CD4-positive, alpha-beta T cell treated with Interleukin-15 for 4 hours (primary cell): ENCODE data around the gene MRPS33.
A peak's percentile ranks its signal among the peaks of the same experiment; 100 is the strongest.
"Not testable (repeated sequence)": the region's sequence is repeated elsewhere in the genome, so short reads cannot be mapped to it uniquely, and the experiment has no call there.

Experiments
- DNase-seq: peaks from one replicate; pipeline ENCODE4 v3.0.0-alpha.2; 2020; ENCODE audit warnings: low spot score

MRPS33 gene

GRCh38 chr7:141014524-141015395 lies at the start of gene MRPS33:
TSS of gene MRPS33 (minus strand) at chr7:141014952. CDS start at chr7:141010633, 4,319 bp downstream.
- DNase-seq: peak; percentile 96

- no peak for DNase-seq
These were observed 43.0 kb upstream of the MRPS33 start for GRCh38 chr7:141057788-141058187.

- DNase-seq: no peak
These were observed 40.4 kb upstream of the MRPS33 start for GRCh38 chr7:141055146-141055545.

GRCh38 chr7:141053626-141054025 lies 38.9 kb upstream of the MRPS33 start:
- peak; percentile 82 for DNase-seq

GRCh38 chr7:141045842-141046620 lies 31.3 kb upstream of the MRPS33 start:
- DNase-seq: no peak

- DNase-seq: no peak
These were observed 30.5 kb upstream of the MRPS33 start for GRCh38 chr7:141045126-141045841.

- DNase-seq: no peak
These were observed 28.9 kb upstream of the MRPS33 start for GRCh38 chr7:141043616-141044015.

- DNase-seq: no peak
These were observed 27.8 kb upstream of the MRPS33 start for GRCh38 chr7:141042222-141043193.

- no peak for DNase-seq
These were observed 24.6 kb upstream of the MRPS33 start for GRCh38 chr7:141039376-141039775.

GRCh38 chr7:141038100-141038499 lies 23.3 kb upstream of the MRPS33 start:
- not testable (repeated sequence) for DNase-seq

GRCh38 chr7:141032539-141033323 lies 18.0 kb upstream of the MRPS33 start:
- not testable (repeated sequence) for DNase-seq

GRCh38 chr7:141028767-141029166 lies 14.0 kb upstream of the MRPS33 start:
- no peak for DNase-seq

- DNase-seq: no peak
These were observed 12.3 kb upstream of the MRPS33 start for GRCh38 chr7:141027043-141027442.

- no peak for DNase-seq
These were observed 9.9 kb upstream of the MRPS33 start for GRCh38 chr7:141024668-141025067.

GRCh38 chr7:141023295-141023694 lies 8.5 kb upstream of the MRPS33 start:
- no peak for DNase-seq

- DNase-seq: no peak
These were observed 2.8 kb upstream of the MRPS33 start for GRCh38 chr7:141017555-141017954.

- no peak for DNase-seq
These were observed 1.6 kb upstream of the MRPS33 start for GRCh38 chr7:141016349-141016748.

- no peak for DNase-seq
These were observed 628 bp downstream of the MRPS33 start for GRCh38 chr7:141014125-141014523.

- no peak for DNase-seq
These were observed 1.4 kb downstream of the MRPS33 start for GRCh38 chr7:141013345-141013715.

- DNase-seq: no peak
These were observed 1.9 kb downstream of the MRPS33 start for GRCh38 chr7:141012696-141013344.
